ENCODE results near the gene PELI1.

PELI1 gene

GRCh38 chr2:64145714-64146113, 1.5 kb upstream of the PELI1 start:
- DNase-seq (ENCODE audit: low read depth): no peak
- TF ChIP-seq CTCF (IDR thresholded peaks at IDR 0.05; ENCODE audit: low read depth, low read length) (no peak), MYC (IDR thresholded peaks at IDR 0.05; ENCODE audit: low read depth, low read length) (no peak), POLR2A (IDR thresholded peaks at IDR 0.05; ENCODE audit: extremely low read depth, insufficient read length) (no peak)
- TF ChIP-seq, protein P1, sequence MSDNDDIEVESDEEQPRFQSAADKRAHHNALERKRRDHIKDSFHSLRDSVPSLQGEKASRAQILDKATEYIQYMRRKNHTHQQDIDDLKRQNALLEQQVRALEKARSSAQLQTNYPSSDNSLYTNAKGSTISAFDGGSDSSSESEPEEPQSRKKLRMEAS (IDR thresholded peaks at IDR 0.05; ENCODE audit: low read depth, low read length): no peak
- H3K4me3 ChIP-seq (ENCODE audit: low read depth, low read length): no peak overlapping the region

GRCh38 chr2:64145119-64145518, 899 bp upstream of the PELI1 start:
- no peak overlapping the region for H3K4me3 ChIP-seq (ENCODE audit: low read depth, low read length)
- TF ChIP-seq, protein P1 (IDR thresholded peaks at IDR 0.05; ENCODE audit: low read depth, low read length): no peak
- TF ChIP-seq CTCF (IDR thresholded peaks at IDR 0.05; ENCODE audit: low read depth, low read length): no peak
- no peak for TF ChIP-seq POLR2A (IDR thresholded peaks at IDR 0.05; ENCODE audit: extremely low read depth, insufficient read length)
- no peak for TF ChIP-seq MYC (IDR thresholded peaks at IDR 0.05; ENCODE audit: low read depth, low read length)
- no peak for DNase-seq (ENCODE audit: low read depth)

DNA sequence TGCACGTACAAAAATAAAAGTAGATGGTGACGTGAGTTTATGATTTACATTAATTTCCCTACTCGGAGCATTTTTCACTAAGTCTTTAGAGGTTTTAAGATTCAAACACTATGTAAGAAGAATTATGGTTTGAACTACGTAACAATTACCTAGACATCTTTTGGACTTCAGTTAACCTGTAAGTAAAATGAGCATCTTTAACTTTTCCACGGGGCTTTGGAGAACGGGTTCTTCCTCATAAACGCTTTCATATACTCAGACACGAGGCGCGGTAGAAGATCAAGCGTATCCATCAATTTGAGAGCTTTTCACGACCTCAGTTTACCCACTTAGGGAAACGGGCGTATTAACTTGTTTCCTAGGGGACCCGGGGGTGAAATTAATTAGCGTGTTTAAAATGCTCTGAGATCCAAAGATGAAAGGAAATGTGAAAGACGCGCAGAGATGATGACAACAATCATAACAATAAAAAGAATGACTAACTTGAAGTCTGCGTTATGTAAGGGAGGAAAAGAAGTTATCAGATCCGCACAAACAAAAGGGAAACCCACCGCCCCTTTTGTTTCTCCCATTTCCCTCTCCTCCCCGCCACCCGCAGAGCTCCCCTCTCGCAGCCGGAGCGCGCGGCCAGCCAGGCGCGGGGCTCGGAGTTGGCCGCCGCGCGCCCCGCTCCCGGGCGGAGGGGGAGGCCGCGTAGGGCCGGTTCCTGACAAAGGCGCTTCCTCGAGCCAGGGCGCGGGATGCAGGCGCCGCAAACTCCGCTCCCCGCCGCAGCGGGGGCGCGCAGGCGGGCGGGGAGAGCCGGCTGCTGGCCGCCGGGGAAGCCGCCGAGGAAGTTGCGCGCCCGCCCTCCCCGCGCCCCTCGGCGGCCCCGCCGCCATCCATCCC, 807 bp downstream of the PELI1 start:
- DNase-seq (ENCODE audit: low read depth): peak; percentile 67
- TF ChIP-seq POLR2A (IDR thresholded peaks at IDR 0.05; ENCODE audit: extremely low read depth, insufficient read length) (no peak), CTCF (IDR thresholded peaks at IDR 0.05; ENCODE audit: low read depth, low read length) (no peak), MYC (IDR thresholded peaks at IDR 0.05; ENCODE audit: low read depth, low read length) (no peak)
- TF ChIP-seq, protein P1 (IDR thresholded peaks at IDR 0.05; ENCODE audit: low read depth, low read length): no peak
- H3K4me3 ChIP-seq (ENCODE audit: low read depth, low read length): peak overlapping the region; percentile 83

GRCh38 chr2:64142741-64143168, 1.5 kb downstream of the PELI1 start:
- H3K4me3 ChIP-seq (ENCODE audit: low read depth, low read length): peak overlapping the region; percentile 83
- DNase-seq (ENCODE audit: low read depth): no peak
- TF ChIP-seq CTCF (IDR thresholded peaks at IDR 0.05; ENCODE audit: low read depth, low read length): no peak
- no peak for TF ChIP-seq MYC (IDR thresholded peaks at IDR 0.05; ENCODE audit: low read depth, low read length)
- TF ChIP-seq, protein P1 (IDR thresholded peaks at IDR 0.05; ENCODE audit: low read depth, low read length): no peak
- TF ChIP-seq POLR2A (IDR thresholded peaks at IDR 0.05; ENCODE audit: extremely low read depth, insufficient read length): no peak

- peak overlapping the region; percentile 83 for H3K4me3 ChIP-seq (ENCODE audit: low read depth, low read length)
- TF ChIP-seq, protein P1 (IDR thresholded peaks at IDR 0.05; ENCODE audit: low read depth, low read length): no peak
- no peak for TF ChIP-seq CTCF (IDR thresholded peaks at IDR 0.05; ENCODE audit: low read depth, low read length)
- TF ChIP-seq MYC (IDR thresholded peaks at IDR 0.05; ENCODE audit: low read depth, low read length): no peak
- TF ChIP-seq POLR2A (IDR thresholded peaks at IDR 0.05; ENCODE audit: extremely low read depth, insufficient read length): no peak
- peak; percentile 26 for DNase-seq (ENCODE audit: low read depth)
Measured at GRCh38 chr2:64141674-64142405, 2.4 kb downstream of the PELI1 start.

All from NB4 (cell line).